ENCODE results near the gene TSHZ1.

- TF ChIP-seq, protein P1, sequence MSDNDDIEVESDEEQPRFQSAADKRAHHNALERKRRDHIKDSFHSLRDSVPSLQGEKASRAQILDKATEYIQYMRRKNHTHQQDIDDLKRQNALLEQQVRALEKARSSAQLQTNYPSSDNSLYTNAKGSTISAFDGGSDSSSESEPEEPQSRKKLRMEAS (IDR thresholded peaks at IDR 0.05; ENCODE audit: low read depth), result no peak
- TF ChIP-seq CTCF (IDR thresholded peaks at IDR 0.05) (no peak), RAD21 (IDR thresholded peaks at IDR 0.05; ENCODE audit: low read length) (no peak), POLR2AphosphoS5 (IDR thresholded peaks at IDR 0.05; ENCODE audit: low read depth, low read length) (no peak), SIN3A (IDR thresholded peaks at IDR 0.05; ENCODE audit: borderline replicate concordance, low read depth, low read length) (no peak), NFIC (IDR thresholded peaks at IDR 0.05; ENCODE audit: borderline replicate concordance) (no peak), FOXJ3 (CRISPR knock-in tag; IDR thresholded peaks at IDR 0.05) (no peak), EZH2phosphoT487 (IDR thresholded peaks at IDR 0.05; ENCODE audit: borderline replicate concordance, low read depth) (no peak), RXRA (IDR thresholded peaks at IDR 0.05; ENCODE audit: borderline replicate concordance, low read depth) (no peak), GABPA (IDR thresholded peaks at IDR 0.05; ENCODE audit: low read depth) (no peak), RCOR1 (IDR thresholded peaks at IDR 0.05; ENCODE audit: low read length) (no peak), CHD2 (IDR thresholded peaks at IDR 0.05; ENCODE audit: low read length, partially characterized antibody) (no peak), YY1 (IDR thresholded peaks at IDR 0.05; ENCODE audit: low read depth) (no peak)
Measured at GRCh38 chr18:75293591-75293990, 83.0 kb downstream of the TSHZ1 start.

All from SK-N-SH (cell line).